Caco-2 (cell line): Measurements from ENCODE around the gene COX7A2. TPM values are rescaled to one million over a fixed set of nuclear protein-coding genes. Genes with fewer than 3 reads are reported as not detected.

Source experiments
- BruUV-seq: library from RNA; stranded (reverse); fragments of 400-500 nt; replicated peaks from 2 replicates; lab custom pipeline; 2021; lab: Mats Ljungman, UMichigan
- CTCF ChIA-PET: fragments of 300-600 bp; sonication (Branson Sonifier 250); formaldehyde crosslinking; loops from one replicate; lab custom pipeline; 2022; ENCODE audit warnings: antibody characterized with exemption; lab: Charles Lee
- POLR2A ChIA-PET: fragments of 300-600 bp; sonication (Branson Sonifier 250); formaldehyde crosslinking; loops from one replicate; lab custom pipeline; 2022; ENCODE audit warnings: antibody characterized with exemption; lab: Charles Lee
- DNase-seq, 2 experiments: peaks; one replicate each; pipeline versions ENCODE4 v3.0.0 to v3.0.0-alpha.2; 2020 to 2022
- H3K27me3 ChIP-seq: replicated peaks from 2 replicates; pipeline ENCODE4 v1.6.0; 2011; ENCODE audit warnings: low read length; ENCODE audit not compliant: control insufficient read depth, insufficient read depth
- H3K36me3 ChIP-seq: 2 replicates; pipeline ENCODE4 v1.5.1; 2011; ENCODE audit warnings: low read length; ENCODE audit not compliant: control insufficient read depth, insufficient read depth
- H3K4me1 ChIP-seq: fragments of 250-450 bp; sonication (Bioruptor Pico); 2 replicates; pipeline ENCODE4 v1.5.1; 2020; ENCODE audit warnings: mild to moderate bottlenecking
- H3K4me3 ChIP-seq: 2 replicates; pipeline ENCODE4 v1.5.1; 2011; ENCODE audit warnings: low read depth, mild to moderate bottlenecking, control low read depth, low read length
- H3K9me3 ChIP-seq: fragments of 250-450 bp; sonication (Bioruptor Pico); 2 replicates; pipeline ENCODE4 v1.5.1; 2020; ENCODE audit warnings: mild to moderate bottlenecking, moderate library complexity
- H3K27ac Mint-ChIP-seq: one replicate; pipeline ENCODE4 v1.8.0; 2022; ENCODE audit warnings: mixed read lengths; ENCODE audit not compliant: unreplicated experiment
- H3K27me3 Mint-ChIP-seq: one replicate; pipeline ENCODE4 v1.8.0; 2022; ENCODE audit warnings: mixed read lengths; ENCODE audit not compliant: insufficient read depth, unreplicated experiment
- H3K36me3 Mint-ChIP-seq: one replicate; pipeline ENCODE4 v1.8.0; 2022; ENCODE audit warnings: mild to moderate bottlenecking, mixed read lengths; ENCODE audit not compliant: insufficient read depth, unreplicated experiment
- H3K4me1 Mint-ChIP-seq: one replicate; pipeline ENCODE4 v1.8.0; 2022; ENCODE audit warnings: low read depth, mixed read lengths; ENCODE audit not compliant: unreplicated experiment
- H3K4me3 Mint-ChIP-seq: one replicate; pipeline ENCODE4 v1.8.0; 2022; ENCODE audit warnings: mild to moderate bottlenecking, moderate library complexity, mixed read lengths; ENCODE audit not compliant: unreplicated experiment
- H3K9me3 Mint-ChIP-seq: one replicate; pipeline ENCODE4 v1.8.0; 2022; ENCODE audit warnings: mixed read lengths; ENCODE audit not compliant: unreplicated experiment
- CTCF ChIP-seq, 2 experiments: fragments of 200-600 bp in 1 of 2; IDR thresholded peaks; 1 replicate in 1 of 2; 2 replicates in 1 of 2; pipeline versions ENCODE4 v1.5.1 to v1.8.0; 2011 to 2022; ENCODE audit warnings: antibody characterized with exemption in 1 of 2, control low read depth in 1 of 2, inconsistent platforms in 1 of 2, low read depth in 1 of 2, low read length in 1 of 2, mild to moderate bottlenecking in 1 of 2, moderate library complexity in 1 of 2; ENCODE audit not compliant: insufficient read depth in 1 of 2, severe bottlenecking in 1 of 2, unreplicated experiment in 1 of 2
- intact Hi-C: fragments of 100-400 bp; cut with micrococcal nuclease; formaldehyde crosslinking; loops from one replicate; pipeline ENCODE4 v1.10.0; 2022; ENCODE audit not compliant: unreplicated experiment
- total RNA-seq: library from RNA; stranded (reverse); gene quantifications from 2 replicates; pipeline ENCODE4 v1.2.3, GENCODE V29; 2022

COX7A2 gene
- total RNA-seq, 1 experiment from 2014 or later = 381 TPM

- intact Hi-C loops = no loop called here
- H3K4me3 Mint-ChIP-seq = no peak overlapping the region
- no peak for DNase-seq
- no peak for TF ChIP-seq CTCF (IDR thresholded peaks at IDR 0.05; ENCODE audit: insufficient read depth in 1 of 2, low read depth in 1 of 2, low read length in 1 of 2, severe bottlenecking in 1 of 2, unreplicated experiment in 1 of 2)
- no peaks in the 10 kb centered on the region; the same call in 1 of the 2 replicates for H3K36me3 ChIP-seq
- H3K9me3 Mint-ChIP-seq = no peaks in the 10 kb centered on the region
- CTCF ChIA-PET = interaction anchor here (0.5 kb wide), 1 partner anchor 285 kb away, joined by 6 read pairs; no protein-coding TSS in a partner anchor
- H3K4me1 Mint-ChIP-seq = no peaks in the 10 kb centered on the region
- no peaks in the 10 kb centered on the region for H3K36me3 Mint-ChIP-seq
- H3K27me3 Mint-ChIP-seq = no peaks in the 10 kb centered on the region
- BruUV-seq = no TSS peak
- H3K27ac Mint-ChIP-seq = no peak overlapping the region
- H3K4me3 ChIP-seq = no peak overlapping the region
- peaks cover 16% of the 10 kb centered on the region; the same call in 1 of the 2 replicates for H3K4me1 ChIP-seq
- POLR2A ChIA-PET = no interaction called here
- H3K27me3 ChIP-seq = no peaks in the 10 kb centered on the region
- 0 out of 2 replicates have a peak, but pooled peaks cover 5% of the 10 kb centered on the region for H3K9me3 ChIP-seq
Observed at GRCh38 chr6:75278474-75279077, 35.0 kb upstream of the COX7A2 start.

- Mint-ChIP-seq H3K4me3 (no peak overlapping the region), H3K4me1 (no peaks in the 10 kb centered on the region), H3K9me3 (no peaks in the 10 kb centered on the region), H3K27ac (no peak overlapping the region), H3K27me3 (no peaks in the 10 kb centered on the region), H3K36me3 (peaks cover 6% of the 10 kb centered on the region)
- Histone ChIP-seq H3K27me3 (no peaks in the 10 kb centered on the region), H3K4me1 (peaks cover 9% of the 10 kb centered on the region; the same call in 1 of the 2 replicates), H3K36me3 (no peaks in the 10 kb centered on the region; the same call in none of the 2 replicates), H3K9me3 (0 out of 2 replicates have a peak, but pooled peaks cover 5% of the 10 kb centered on the region), H3K4me3 (no peak overlapping the region)
- CTCF ChIA-PET = interaction anchor here (0.7 kb wide), 1 partner anchor 253 kb away, joined by 6 read pairs; no protein-coding TSS in a partner anchor
- no peak for TF ChIP-seq CTCF (IDR thresholded peaks at IDR 0.05; ENCODE audit: insufficient read depth in 1 of 2, low read depth in 1 of 2, low read length in 1 of 2, severe bottlenecking in 1 of 2, unreplicated experiment in 1 of 2)
- no TSS peak for BruUV-seq
- POLR2A ChIA-PET = interaction anchor here (0.7 kb wide), 1 partner anchor 101 kb away, joined by 5 read pairs; no protein-coding TSS in a partner anchor
- DNase-seq = no peak
- intact Hi-C loops = no loop called here
Observed at GRCh38 chr6:75275067-75275466, 31.5 kb upstream of the COX7A2 start.

- H3K4me3 Mint-ChIP-seq = no peak overlapping the region
Observed at GRCh38 chr6:75273009-75273408, 29.4 kb upstream of the COX7A2 start.

More at GRCh38 chr6:75273009-75273408, 29.4 kb upstream of the COX7A2 start:
- TF ChIP-seq CTCF (IDR thresholded peaks at IDR 0.05; ENCODE audit: insufficient read depth in 1 of 2, low read depth in 1 of 2, low read length in 1 of 2, severe bottlenecking in 1 of 2, unreplicated experiment in 1 of 2) = no peak
- BruUV-seq = no TSS peak
- Mint-ChIP-seq H3K27me3 (no peaks in the 10 kb centered on the region), H3K4me1 (no peaks in the 10 kb centered on the region), H3K27ac (no peak overlapping the region), H3K9me3 (no peaks in the 10 kb centered on the region), H3K36me3 (peaks cover 6% of the 10 kb centered on the region)
- CTCF ChIA-PET = no interaction called here
- POLR2A ChIA-PET = no interaction called here
- Histone ChIP-seq H3K9me3 (0 out of 2 replicates have a peak, but pooled peaks cover 5% of the 10 kb centered on the region), H3K4me1 (peaks cover 4% of the 10 kb centered on the region; the same call in 1 of the 2 replicates), H3K4me3 (no peak overlapping the region), H3K27me3 (no peaks in the 10 kb centered on the region), H3K36me3 (no peaks in the 10 kb centered on the region; the same call in none of the 2 replicates)
- intact Hi-C loops = no loop called here
- DNase-seq = no peak
